Neuronal stem cell (in vitro differentiated cells): ENCODE results near the gene CCDC141.

Source experiments
- DNase-seq: peaks from one replicate; pipeline ENCODE4 v3.0.0-alpha.2; 2013; ENCODE audit warnings: low spot score
- H2AFZ ChIP-seq: one replicate; pipeline ENCODE4 v1.6.1; 2013; ENCODE audit warnings: mild to moderate bottlenecking, low read length, inconsistent platforms
- H2AK5ac ChIP-seq: 2 replicates; pipeline ENCODE4 v1.6.1; 2013; ENCODE audit warnings: low read depth, mild to moderate bottlenecking, inconsistent platforms, low read length, moderate library complexity, mixed read lengths
- H2BK120ac ChIP-seq: 2 replicates; pipeline ENCODE4 v1.6.1; 2013; ENCODE audit warnings: low read depth, mild to moderate bottlenecking, inconsistent platforms, low read length, moderate library complexity, mixed read lengths
- H2BK12ac ChIP-seq: one replicate; pipeline ENCODE4 v1.6.1; 2013; ENCODE audit warnings: low read length, inconsistent platforms
- H2BK15ac ChIP-seq: 2 replicates; pipeline ENCODE4 v1.6.1; 2013; ENCODE audit warnings: mild to moderate bottlenecking, low read length, inconsistent platforms, mixed read lengths
- H2BK5ac ChIP-seq: one replicate; pipeline ENCODE4 v1.6.1; 2013; ENCODE audit warnings: inconsistent platforms, mild to moderate bottlenecking, low read length, moderate library complexity
- H3K14ac ChIP-seq: one replicate; pipeline ENCODE4 v1.6.1; 2013; ENCODE audit warnings: low read length, inconsistent platforms
- H3K18ac ChIP-seq: 2 replicates; pipeline ENCODE4 v1.6.1; 2013; ENCODE audit warnings: low read length, inconsistent platforms
- H3K23ac ChIP-seq: 2 replicates; pipeline ENCODE4 v1.6.1; 2013; ENCODE audit warnings: low read depth, mild to moderate bottlenecking, mixed read lengths, low read length, inconsistent platforms; ENCODE audit not compliant: poor library complexity
- H3K27ac ChIP-seq: replicated peaks from 3 replicates; pipeline ENCODE4 v1.5.1; 2013; ENCODE audit warnings: low read length, inconsistent platforms
- H3K27me3 ChIP-seq, 3 experiments: 2 replicates each; pipeline ENCODE4 v1.6.1; 2013; ENCODE audit warnings: low read length in 3 of 3, mild to moderate bottlenecking in 2 of 3, inconsistent platforms in 1 of 3, low read depth in 1 of 3, mixed read lengths in 1 of 3, moderate library complexity in 1 of 3; ENCODE audit not compliant: control insufficient read depth in 3 of 3, insufficient read depth in 3 of 3
- H3K36me3 ChIP-seq, 2 donors: replicated peaks in 1 of 2; 2 replicates each; pipeline ENCODE4 v1.6.1; 2013; ENCODE audit warnings: low read length in 2 of 2; ENCODE audit not compliant: control insufficient read depth in 2 of 2, insufficient read depth in 2 of 2
- H3K4ac ChIP-seq: 2 replicates; pipeline ENCODE4 v1.6.1; 2013; ENCODE audit warnings: inconsistent platforms, mild to moderate bottlenecking, low read length, moderate library complexity
- H3K4me1 ChIP-seq, 2 donors: 1 replicate in 1 of 2; 2 replicates in 1 of 2; pipeline ENCODE4 v1.6.1; 2013; ENCODE audit warnings: low read length in 2 of 2, low read depth in 1 of 2; ENCODE audit not compliant: control insufficient read depth in 2 of 2, insufficient read depth in 1 of 2
- H3K4me2 ChIP-seq: one replicate; pipeline ENCODE4 v1.6.1; 2013; ENCODE audit warnings: mild to moderate bottlenecking, low read length, inconsistent platforms; ENCODE audit not compliant: insufficient read depth, poor library complexity, severe bottlenecking
- H3K4me3 ChIP-seq, 2 donors: 2 replicates each; pipeline ENCODE4 v1.5.1; 2013; ENCODE audit warnings: low read length in 2 of 2, mild to moderate bottlenecking in 2 of 2, inconsistent platforms in 1 of 2, moderate library complexity in 1 of 2
- H3K79me1 ChIP-seq: one replicate; pipeline ENCODE4 v1.6.1; 2013; ENCODE audit warnings: low read depth, mild to moderate bottlenecking, inconsistent platforms, low read length, moderate library complexity
- H3K9ac ChIP-seq: one replicate; pipeline ENCODE4 v1.6.1; 2013; ENCODE audit warnings: mild to moderate bottlenecking, low read depth, low read length, inconsistent platforms; ENCODE audit not compliant: poor library complexity
- H3K9me3 ChIP-seq, 2 donors: replicated peaks in 1 of 2; 2 replicates each; pipeline versions ENCODE3 to v1.6.1; 2013; ENCODE audit warnings: low read length in 2 of 2, mild to moderate bottlenecking in 2 of 2, inconsistent platforms in 1 of 2, low read depth in 1 of 2, mixed read lengths in 1 of 2, moderate library complexity in 1 of 2; ENCODE audit not compliant: control insufficient read depth in 2 of 2, insufficient read depth in 1 of 2
- H4K8ac ChIP-seq: one replicate; pipeline ENCODE4 v1.6.1; 2013; ENCODE audit warnings: low read depth, mild to moderate bottlenecking, inconsistent platforms, low read length, moderate library complexity
- H4K91ac ChIP-seq: one replicate; pipeline ENCODE4 v1.6.1; 2013; ENCODE audit warnings: low read length, low read depth, mild to moderate bottlenecking, inconsistent platforms; ENCODE audit not compliant: poor library complexity
- WGBS, 2 donors: extraction: QIAGEN DNeasy Blood & Tissue Kit; methylation state at CpG; one replicate each; pipeline ENCODE4 v1.1.7; 2013; ENCODE audit warnings: missing lambda C conversion rate in 2 of 2, mixed read lengths in 1 of 2; ENCODE audit not compliant: insufficient read length in 2 of 2, insufficient replicate concordance in 1 of 2; ENCODE audit errors: extremely low coverage in 2 of 2; 5-methylcytosine and 5-hydroxymethylcytosine counted together

Gene CCDC141

DNA sequence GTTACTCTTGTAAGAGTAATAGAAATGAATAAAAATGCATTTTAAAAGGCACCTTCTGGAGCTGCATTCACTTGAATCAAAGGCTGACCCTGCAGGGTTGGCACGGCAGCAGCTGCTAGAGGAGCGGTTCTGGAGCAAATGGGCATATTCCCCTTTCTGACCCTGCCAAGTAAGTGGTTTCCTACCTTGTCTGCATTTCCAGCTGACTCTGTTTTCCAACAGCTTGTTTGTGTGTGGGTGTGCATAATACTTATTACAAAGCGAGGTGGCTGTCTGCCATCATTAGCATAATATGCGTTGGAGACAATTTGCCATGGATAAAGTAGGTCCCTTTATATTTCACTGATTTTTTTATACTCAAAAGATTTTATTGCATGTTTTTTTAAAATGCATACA, 221.5 kb downstream of the CCDC141 start:
- no peaks in the 10 kb centered on the region for H3K36me3 ChIP-seq

DNA sequence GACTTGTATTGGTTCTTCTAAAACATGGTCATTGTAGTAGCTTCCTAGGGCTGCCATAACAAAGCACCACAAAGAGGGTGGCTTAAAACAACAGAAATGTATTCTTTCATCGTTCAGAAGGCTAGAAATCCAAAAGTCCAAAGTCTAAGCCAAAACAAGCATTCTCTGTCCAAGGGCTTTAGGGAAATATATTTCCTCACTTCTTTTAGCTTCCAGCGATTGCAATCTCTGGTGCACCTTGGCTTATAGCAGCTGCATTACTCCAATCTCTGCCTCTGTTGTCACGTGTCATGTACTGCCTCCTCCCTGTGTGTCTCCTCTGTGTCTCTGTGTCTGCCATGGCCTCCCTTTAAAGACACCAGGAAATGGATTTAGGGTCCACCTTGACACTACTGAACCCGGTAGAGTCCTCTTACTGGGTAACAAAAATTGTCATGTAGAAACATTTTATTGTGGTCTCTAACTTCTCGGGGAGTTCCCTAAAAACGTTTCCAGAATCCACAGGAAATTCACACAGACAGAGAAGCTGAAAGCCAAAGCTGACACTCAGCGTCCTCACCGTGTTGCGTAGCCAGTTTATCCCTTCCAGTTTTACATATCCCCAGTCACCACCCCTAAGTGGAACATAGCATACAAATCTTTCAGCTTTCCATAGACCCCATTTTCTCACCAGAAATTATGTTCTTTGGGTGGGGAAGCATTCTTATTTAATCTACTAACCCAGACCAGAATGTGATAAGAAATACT, 222.0 kb downstream of the CCDC141 start:
- Histone ChIP-seq H2BK12ac (no peak overlapping the region), H2BK15ac (no peak overlapping the region), H4K91ac (no peak overlapping the region), H3K9ac (no peak overlapping the region), H3K23ac (no peak overlapping the region), H3K4ac (no peak overlapping the region), H3K4me2 (no peak overlapping the region), H2BK120ac (no peak overlapping the region), H3K36me3 (no peaks in the 10 kb centered on the region), H4K8ac (no peak overlapping the region), H2BK5ac (no peak overlapping the region), H2AFZ (no peak overlapping the region), H3K4me3 (no peak overlapping the region), H3K27me3 (no peaks in the 10 kb centered on the region), H3K79me1 (no peaks in the 10 kb centered on the region), H3K27ac (no peak overlapping the region), H3K18ac (no peak overlapping the region), H3K9me3 (no peaks in the 10 kb centered on the region), H3K14ac (no peak overlapping the region), H2AK5ac (no peak overlapping the region), H3K4me1 (no peaks in the 10 kb centered on the region)
- DNase-seq, result no peak
- no CpG with 5 or more reads among the region's 9 CpGs for WGBS, 2 donors

More for the DNA sequence above, 221.5 kb downstream of the CCDC141 start:
- Histone ChIP-seq H2BK120ac (no peak overlapping the region), H3K4me3 (no peak overlapping the region), H3K4me2 (no peak overlapping the region), H3K4ac (no peak overlapping the region), H2AK5ac (no peak overlapping the region), H3K4me1 (no peaks in the 10 kb centered on the region), H2BK12ac (no peak overlapping the region), H3K27me3 (no peaks in the 10 kb centered on the region), H4K91ac (no peak overlapping the region), H2AFZ (no peak overlapping the region), H2BK5ac (no peak overlapping the region), H3K23ac (no peak overlapping the region), H3K14ac (no peak overlapping the region), H4K8ac (no peak overlapping the region), H3K79me1 (no peaks in the 10 kb centered on the region), H3K18ac (no peak overlapping the region), H3K9me3 (no peaks in the 10 kb centered on the region), H3K27ac (no peak overlapping the region), H2BK15ac (no peak overlapping the region), H3K9ac (no peak overlapping the region)
- no peak for DNase-seq
- no CpG with 5 or more reads among the region's 4 CpGs for WGBS, 2 donors

DNA sequence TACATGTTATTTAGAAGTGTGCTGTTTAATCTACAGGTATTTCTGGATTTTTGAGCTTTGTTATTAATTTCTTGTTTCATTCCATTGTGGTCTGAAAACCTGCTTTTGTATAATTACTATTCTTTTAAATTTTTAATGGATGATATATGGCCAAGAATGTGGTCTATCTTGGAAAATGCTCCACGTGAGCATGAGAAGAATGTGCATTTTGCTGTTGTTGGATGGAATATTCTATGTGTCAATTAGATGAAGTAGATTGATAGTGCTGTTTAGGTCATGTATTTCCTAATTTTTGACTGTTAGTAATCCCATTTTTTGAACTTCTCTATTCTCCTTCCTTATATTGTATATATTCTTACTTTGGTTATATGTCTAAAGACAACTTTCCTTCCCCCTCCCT, 222.8 kb downstream of the CCDC141 start:
- Histone ChIP-seq H3K4me3 (no peak overlapping the region), H3K9me3 (no peaks in the 10 kb centered on the region), H3K27ac (no peak overlapping the region), H3K27me3 (no peaks in the 10 kb centered on the region), H2AK5ac (no peak overlapping the region), H2BK5ac (no peak overlapping the region), H3K9ac (no peak overlapping the region), H3K79me1 (no peaks in the 10 kb centered on the region), H3K18ac (no peak overlapping the region), H2BK15ac (no peak overlapping the region), H3K36me3 (no peaks in the 10 kb centered on the region), H3K4ac (no peak overlapping the region), H3K4me1 (no peaks in the 10 kb centered on the region), H4K91ac (no peak overlapping the region), H3K14ac (no peak overlapping the region), H3K4me2 (no peak overlapping the region), H2BK120ac (no peak overlapping the region), H4K8ac (no peak overlapping the region), H3K23ac (no peak overlapping the region), H2BK12ac (no peak overlapping the region), H2AFZ (no peak overlapping the region)
- WGBS, 2 donors, result no CpG with 5 or more reads among the region's 1 CpG
- no peak for DNase-seq

DNA sequence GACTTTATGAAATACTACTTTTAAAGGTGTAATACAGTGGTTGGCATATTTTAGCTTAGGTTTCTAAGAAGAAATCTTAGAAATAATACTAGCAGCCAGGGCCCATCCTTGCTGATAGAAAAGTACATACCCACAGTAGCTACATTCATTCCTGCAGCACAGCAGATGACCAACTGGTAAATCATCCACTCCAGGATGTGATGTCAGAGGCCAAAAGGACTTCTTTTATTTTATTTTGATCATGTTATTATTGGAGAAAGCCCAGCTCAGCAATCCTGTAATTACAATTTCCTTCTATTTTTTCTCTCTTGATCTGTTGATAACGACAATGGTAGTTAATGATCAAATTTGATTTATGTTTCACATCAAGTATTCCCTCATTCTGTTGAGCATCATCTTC, 224.8 kb downstream of the CCDC141 start:
- Histone ChIP-seq H3K4me1 (no peaks in the 10 kb centered on the region), H2AK5ac (no peak overlapping the region), H3K27ac (no peak overlapping the region), H3K9me3 (no peaks in the 10 kb centered on the region), H3K14ac (no peak overlapping the region), H3K9ac (no peak overlapping the region), H3K18ac (no peak overlapping the region), H3K23ac (no peak overlapping the region), H2BK120ac (no peak overlapping the region), H2BK12ac (no peak overlapping the region), H3K4me3 (no peak overlapping the region), H3K4ac (no peak overlapping the region), H3K36me3 (no peaks in the 10 kb centered on the region), H3K4me2 (no peak overlapping the region), H2BK5ac (no peak overlapping the region), H2AFZ (no peak overlapping the region), H2BK15ac (no peak overlapping the region), H4K8ac (no peak overlapping the region), H3K79me1 (no peaks in the 10 kb centered on the region), H3K27me3 (no peaks in the 10 kb centered on the region), H4K91ac (no peak overlapping the region)
- WGBS, 2 donors, result no CpG with 5 or more reads among the region's 1 CpG
- DNase-seq, result no peak
